ENCODE measurements around the gene NMT2. TPM values are rescaled to one million over a fixed set of nuclear protein-coding genes. Genes with fewer than 3 reads are reported as not detected.
A peak's percentile ranks its signal among the peaks of the same experiment; 100 is the strongest.

Gene NMT2
- total and polyA plus RNA-seq, 4 donors = 9.6 to 19.1 (median 17.0) TPM

GRCh38 chr10:15106352-15107013 is 62.0 kb downstream of the NMT2 start:
- H3K4me3 ChIP-seq (ENCODE audit: low read depth in 1 of 3, low read length in 3 of 3) = no peak overlapping the region
- H3K27ac ChIP-seq (ENCODE audit: low read depth in 1 of 2, low read length in 2 of 2) = no peak overlapping the region
- 68% methylated on average over 8 of the region's 8 CpGs for WGBS
- H3K9me3 ChIP-seq (ENCODE audit: control insufficient read depth in 4 of 4, low read length in 3 of 4) = no peaks in the 10 kb centered on the region
- peak; percentile 77 for DNase-seq (ENCODE audit: low spot score)
- H3K9ac ChIP-seq (ENCODE audit: low read depth in 1 of 2, low read length in 2 of 2) = no peak overlapping the region
- H3K27me3 ChIP-seq (ENCODE audit: control insufficient read depth in 4 of 4, insufficient read depth in 4 of 4, low read length in 3 of 4) = no peaks in the 10 kb centered on the region
- H3K4me1 ChIP-seq (ENCODE audit: control insufficient read depth in 4 of 4, insufficient read depth in 4 of 4, low read length in 3 of 4) = peaks cover 2 to 11% (median 8%) of the 10 kb centered on the region in 4 donors
- peaks cover 12 to 28% (median 23%) of the 10 kb centered on the region in 4 donors for H3K36me3 ChIP-seq (ENCODE audit: control insufficient read depth in 4 of 4, insufficient read depth in 3 of 4, low read depth in 1 of 4, low read length in 3 of 4)
- TF ChIP-seq FOXA1 (IDR thresholded peaks at IDR 0.05) (no peak), GABPA (IDR thresholded peaks at IDR 0.05 in 1 of 2, conservative IDR thresholded peaks at IDR 0.05 in 1 of 2) (no peak), RAD21 (IDR thresholded peaks at IDR 0.05) (peak; percentile 82 to 91), HNF4A (conservative IDR thresholded peaks at IDR 0.05) (no peak), SP1 (IDR thresholded peaks at IDR 0.05) (no peak), TAF1 (conservative IDR thresholded peaks at IDR 0.05) (no peak)
- TF ChIP-seq, protein P1, sequence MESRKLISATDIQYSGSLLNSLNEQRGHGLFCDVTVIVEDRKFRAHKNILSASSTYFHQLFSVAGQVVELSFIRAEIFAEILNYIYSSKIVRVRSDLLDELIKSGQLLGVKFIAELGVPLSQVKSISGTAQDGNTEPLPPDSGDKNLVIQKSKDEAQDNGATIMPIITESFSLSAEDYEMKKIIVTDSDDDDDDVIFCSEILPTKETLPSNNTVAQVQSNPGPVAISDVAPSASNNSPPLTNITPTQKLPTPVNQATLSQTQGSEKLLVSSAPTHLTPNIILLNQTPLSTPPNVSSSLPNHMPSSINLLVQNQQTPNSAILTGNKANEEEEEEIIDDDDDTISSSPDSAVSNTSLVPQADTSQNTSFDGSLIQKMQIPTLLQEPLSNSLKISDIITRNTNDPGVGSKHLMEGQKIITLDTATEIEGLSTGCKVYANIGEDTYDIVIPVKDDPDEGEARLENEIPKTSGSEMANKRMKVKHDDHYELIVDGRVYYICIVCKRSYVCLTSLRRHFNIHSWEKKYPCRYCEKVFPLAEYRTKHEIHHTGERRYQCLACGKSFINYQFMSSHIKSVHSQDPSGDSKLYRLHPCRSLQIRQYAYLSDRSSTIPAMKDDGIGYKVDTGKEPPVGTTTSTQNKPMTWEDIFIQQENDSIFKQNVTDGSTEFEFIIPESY (IDR thresholded peaks at IDR 0.05) = no peak
- TF ChIP-seq, protein P2, sequence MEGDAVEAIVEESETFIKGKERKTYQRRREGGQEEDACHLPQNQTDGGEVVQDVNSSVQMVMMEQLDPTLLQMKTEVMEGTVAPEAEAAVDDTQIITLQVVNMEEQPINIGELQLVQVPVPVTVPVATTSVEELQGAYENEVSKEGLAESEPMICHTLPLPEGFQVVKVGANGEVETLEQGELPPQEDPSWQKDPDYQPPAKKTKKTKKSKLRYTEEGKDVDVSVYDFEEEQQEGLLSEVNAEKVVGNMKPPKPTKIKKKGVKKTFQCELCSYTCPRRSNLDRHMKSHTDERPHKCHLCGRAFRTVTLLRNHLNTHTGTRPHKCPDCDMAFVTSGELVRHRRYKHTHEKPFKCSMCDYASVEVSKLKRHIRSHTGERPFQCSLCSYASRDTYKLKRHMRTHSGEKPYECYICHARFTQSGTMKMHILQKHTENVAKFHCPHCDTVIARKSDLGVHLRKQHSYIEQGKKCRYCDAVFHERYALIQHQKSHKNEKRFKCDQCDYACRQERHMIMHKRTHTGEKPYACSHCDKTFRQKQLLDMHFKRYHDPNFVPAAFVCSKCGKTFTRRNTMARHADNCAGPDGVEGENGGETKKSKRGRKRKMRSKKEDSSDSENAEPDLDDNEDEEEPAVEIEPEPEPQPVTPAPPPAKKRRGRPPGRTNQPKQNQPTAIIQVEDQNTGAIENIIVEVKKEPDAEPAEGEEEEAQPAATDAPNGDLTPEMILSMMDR (IDR thresholded peaks at IDR 0.05; ENCODE audit: low read depth, low read length, missing input control) = peak; percentile 71

DNA sequence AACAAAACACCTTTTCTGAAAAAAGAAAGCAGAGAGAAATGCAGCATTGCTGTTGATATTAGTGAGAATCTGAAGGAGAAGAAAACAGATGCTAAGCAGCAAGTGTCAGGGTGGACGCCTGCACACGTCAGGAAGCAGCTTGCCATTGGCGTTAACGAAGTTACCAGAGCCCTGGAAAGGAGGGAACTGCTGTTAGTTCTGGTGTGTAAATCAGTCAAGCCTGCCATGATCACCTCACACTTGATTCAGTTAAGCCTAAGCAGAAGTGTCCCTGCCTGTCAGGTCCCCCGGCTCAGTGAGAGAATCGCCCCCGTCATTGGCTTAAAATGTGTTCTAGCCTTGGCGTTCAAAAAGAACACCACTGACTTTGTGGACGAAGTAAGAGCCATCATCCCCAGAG is 65.0 kb downstream of the NMT2 start:
- Histone ChIP-seq H3K36me3 (ENCODE audit: control insufficient read depth in 4 of 4, insufficient read depth in 3 of 4, low read depth in 1 of 4, low read length in 3 of 4) (peaks cover 9 to 24% (median 23%) of the 10 kb centered on the region in 4 donors), H3K9me3 (ENCODE audit: control insufficient read depth in 4 of 4, low read length in 3 of 4) (no peaks in the 10 kb centered on the region), H3K27me3 (ENCODE audit: control insufficient read depth in 4 of 4, insufficient read depth in 4 of 4, low read length in 3 of 4) (no peaks in the 10 kb centered on the region), H3K9ac (ENCODE audit: low read depth in 1 of 2, low read length in 2 of 2) (no peak overlapping the region), H3K4me1 (ENCODE audit: control insufficient read depth in 4 of 4, insufficient read depth in 4 of 4, low read length in 3 of 4) (peaks cover 4 to 9% (median 6%) of the 10 kb centered on the region in 4 donors), H3K27ac (ENCODE audit: low read depth in 1 of 2, low read length in 2 of 2) (no peak overlapping the region), H3K4me3 (ENCODE audit: low read depth in 1 of 3, low read length in 3 of 3) (no peak overlapping the region)
- WGBS = 96% methylated on average over 9 of the region's 9 CpGs
- no peak for DNase-seq (ENCODE audit: low spot score)
- TF ChIP-seq NR2F2 (IDR thresholded peaks at IDR 0.05) (no peak), RXRA (IDR thresholded peaks at IDR 0.05) (no peak), MAX (IDR thresholded peaks at IDR 0.05) (no peak)

DNA sequence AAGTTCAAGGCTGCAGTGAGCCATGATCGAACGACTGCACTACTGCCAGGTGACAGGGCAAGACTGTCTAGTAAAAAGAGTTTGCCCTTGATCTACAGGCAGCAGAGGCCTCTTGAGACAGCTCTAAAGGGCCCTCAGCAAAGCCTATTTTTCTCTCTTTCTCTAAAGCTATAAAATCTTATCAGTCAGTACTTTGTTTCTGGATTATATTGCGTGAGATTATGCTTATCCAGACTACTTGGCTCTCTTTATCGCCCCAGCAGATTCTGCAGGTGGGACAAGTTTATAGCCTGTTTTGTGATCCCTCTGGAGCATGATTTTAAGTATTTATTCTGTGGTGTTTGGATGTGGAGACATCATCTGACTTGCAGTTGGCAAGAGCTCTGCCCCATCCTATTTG is 68.6 kb downstream of the NMT2 start:
- Histone ChIP-seq H3K9me3 (ENCODE audit: control insufficient read depth in 4 of 4, low read length in 3 of 4) (no peaks in the 10 kb centered on the region), H3K9ac (ENCODE audit: low read depth in 1 of 2, low read length in 2 of 2) (no peak overlapping the region), H3K27ac (ENCODE audit: low read depth in 1 of 2, low read length in 2 of 2) (no peak overlapping the region), H3K27me3 (ENCODE audit: control insufficient read depth in 4 of 4, insufficient read depth in 4 of 4, low read length in 3 of 4) (no peaks in the 10 kb centered on the region), H3K4me1 (ENCODE audit: control insufficient read depth in 4 of 4, insufficient read depth in 4 of 4, low read length in 3 of 4) (peaks cover 7 to 23% (median 14%) of the 10 kb centered on the region in 4 donors), H3K4me3 (ENCODE audit: low read depth in 1 of 3, low read length in 3 of 3) (no peak overlapping the region), H3K36me3 (ENCODE audit: control insufficient read depth in 4 of 4, insufficient read depth in 3 of 4, low read depth in 1 of 4, low read length in 3 of 4) (peaks cover 8 to 19% (median 17%) of the 10 kb centered on the region in 4 donors)
- 66% methylated on average over 4 of the region's 4 CpGs for WGBS
- DNase-seq (ENCODE audit: low spot score) = no peak
- TF ChIP-seq FOXA1 (IDR thresholded peaks at IDR 0.05) (no peak), RAD21 (IDR thresholded peaks at IDR 0.05) (no peak), MAX (IDR thresholded peaks at IDR 0.05) (no peak)
